OCI-LY1 (cell line): ENCODE data around the gene TSPAN8.
"Not testable (repeated sequence)": the region's sequence is repeated elsewhere in the genome, so short reads cannot be mapped to it uniquely, and the experiment has no call there.

Source experiments
- H2AFZ ChIP-seq: fragments of 200-600 bp; sonication (generic), shearing (Covaris generic); 2 replicates; pipeline ENCODE4 v1.6.0; 2014; ENCODE audit warnings: antibody characterized with exemption, mild to moderate bottlenecking, low read length
- H3F3A ChIP-seq: fragments of 200-600 bp; sonication (generic), shearing (Covaris generic); 2 replicates; pipeline ENCODE4 v1.6.0; 2014; ENCODE audit warnings: mild to moderate bottlenecking, antibody characterized with exemption, low read length, moderate library complexity; ENCODE audit not compliant: insufficient read depth
- H3K27ac ChIP-seq: fragments of 200-600 bp; sonication (generic); 2 replicates; pipeline ENCODE4 v1.5.1; 2014; ENCODE audit warnings: low read length, mixed run types, mild to moderate bottlenecking, low read depth; ENCODE audit not compliant: poor library complexity, severe bottlenecking
- H3K27me3 ChIP-seq: fragments of 200-600 bp; sonication (generic); 2 replicates; pipeline ENCODE4 v1.6.0; 2014; ENCODE audit warnings: antibody characterized with exemption, mild to moderate bottlenecking, low read length, moderate library complexity; ENCODE audit not compliant: insufficient read depth
- H3K36me3 ChIP-seq: fragments of 200-600 bp; sonication (generic); 2 replicates; pipeline ENCODE4 v1.6.1; 2014; ENCODE audit warnings: mild to moderate bottlenecking, antibody characterized with exemption, low read length, moderate library complexity, mixed read lengths; ENCODE audit not compliant: insufficient read depth
- H3K4me1 ChIP-seq: fragments of 200-600 bp; sonication (generic); 2 replicates; pipeline ENCODE4 v1.5.1; 2014; ENCODE audit warnings: mild to moderate bottlenecking, low read length, moderate library complexity; ENCODE audit not compliant: insufficient read depth, severe bottlenecking
- H3K4me2 ChIP-seq: fragments of 200-600 bp; sonication (generic), shearing (Covaris generic); 2 replicates; pipeline ENCODE4 v1.6.1; 2014; ENCODE audit warnings: low read length
- H3K4me3 ChIP-seq: fragments of 200-600 bp; sonication (generic); 2 replicates; pipeline ENCODE4 v1.5.1; 2014; ENCODE audit warnings: low read length, low read depth, mild to moderate bottlenecking, mixed read lengths; ENCODE audit not compliant: poor library complexity, severe bottlenecking
- H3K79me2 ChIP-seq: fragments of 200-600 bp; shearing (Covaris generic); 2 replicates; pipeline ENCODE4 v1.6.1; 2016; ENCODE audit warnings: mixed run types, low read length, mixed read lengths; ENCODE audit not compliant: insufficient read depth
- H3K9ac ChIP-seq: fragments of 200-600 bp; sonication (generic), shearing (Covaris generic); 2 replicates; pipeline ENCODE4 v1.6.1; 2014; ENCODE audit warnings: mild to moderate bottlenecking, low read length, mixed read lengths
- H3K9me2 ChIP-seq: fragments of 200-600 bp; sonication (generic), shearing (Covaris generic); 2 replicates; pipeline ENCODE4 v1.6.1; 2014; ENCODE audit warnings: low read depth, mild to moderate bottlenecking, low read length, mixed read lengths
- H3K9me3 ChIP-seq: fragments of 200-600 bp; shearing (Covaris generic); 2 replicates; pipeline ENCODE4 v1.6.1; 2014; ENCODE audit warnings: low read length, mixed read lengths
- H4K20me1 ChIP-seq: fragments of 200-600 bp; sonication (generic), shearing (Covaris generic); 2 replicates; pipeline ENCODE4 v1.6.0; 2016; ENCODE audit warnings: mild to moderate bottlenecking, low read length; ENCODE audit not compliant: insufficient read depth
- EZH2 ChIP-seq: fragments of 200-600 bp; sonication (generic), shearing (Covaris generic); IDR thresholded peaks from 2 replicates; pipeline ENCODE4 v1.8.0; 2017; ENCODE audit warnings: borderline replicate concordance, mixed run types, mild to moderate bottlenecking, antibody characterized with exemption, low read length, moderate library complexity, mixed read lengths
- TF ChIP-seq, protein P1 (sequence below): fragments of 200-600 bp; sonication (generic), shearing (Covaris generic); IDR thresholded peaks from 2 replicates; pipeline ENCODE4 v1.5.1; 2017; ENCODE audit warnings: mild to moderate bottlenecking, antibody characterized with exemption, low read length, moderate library complexity, mixed read lengths

TSPAN8 gene

DNA sequence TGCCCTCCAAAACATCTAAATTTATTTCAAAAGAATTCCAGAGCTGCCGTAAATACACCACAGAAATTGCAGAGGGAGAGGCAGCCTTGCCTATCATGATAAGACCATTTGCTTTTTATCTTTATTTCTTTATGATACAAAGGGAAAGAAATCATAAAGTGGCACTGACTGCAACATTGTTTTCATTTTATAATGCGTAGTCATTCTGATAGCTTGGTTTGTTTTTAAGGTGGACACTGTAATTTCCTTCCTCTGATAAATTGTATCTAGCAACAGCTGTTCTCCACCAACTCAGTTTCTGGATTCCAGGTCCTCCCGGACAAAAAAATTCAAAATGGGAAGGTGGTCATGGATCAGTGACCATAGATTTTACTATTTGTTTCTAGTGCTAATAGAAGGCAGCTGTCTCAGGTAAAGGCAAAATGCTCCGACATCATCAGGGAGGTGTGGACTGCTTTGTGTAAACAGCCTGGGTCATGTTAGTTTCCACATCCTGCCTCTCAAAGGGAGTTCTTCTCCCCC, 623 bp upstream of the TSPAN8 start:
- no peak for TF ChIP-seq EZH2
- TF ChIP-seq, protein P1, sequence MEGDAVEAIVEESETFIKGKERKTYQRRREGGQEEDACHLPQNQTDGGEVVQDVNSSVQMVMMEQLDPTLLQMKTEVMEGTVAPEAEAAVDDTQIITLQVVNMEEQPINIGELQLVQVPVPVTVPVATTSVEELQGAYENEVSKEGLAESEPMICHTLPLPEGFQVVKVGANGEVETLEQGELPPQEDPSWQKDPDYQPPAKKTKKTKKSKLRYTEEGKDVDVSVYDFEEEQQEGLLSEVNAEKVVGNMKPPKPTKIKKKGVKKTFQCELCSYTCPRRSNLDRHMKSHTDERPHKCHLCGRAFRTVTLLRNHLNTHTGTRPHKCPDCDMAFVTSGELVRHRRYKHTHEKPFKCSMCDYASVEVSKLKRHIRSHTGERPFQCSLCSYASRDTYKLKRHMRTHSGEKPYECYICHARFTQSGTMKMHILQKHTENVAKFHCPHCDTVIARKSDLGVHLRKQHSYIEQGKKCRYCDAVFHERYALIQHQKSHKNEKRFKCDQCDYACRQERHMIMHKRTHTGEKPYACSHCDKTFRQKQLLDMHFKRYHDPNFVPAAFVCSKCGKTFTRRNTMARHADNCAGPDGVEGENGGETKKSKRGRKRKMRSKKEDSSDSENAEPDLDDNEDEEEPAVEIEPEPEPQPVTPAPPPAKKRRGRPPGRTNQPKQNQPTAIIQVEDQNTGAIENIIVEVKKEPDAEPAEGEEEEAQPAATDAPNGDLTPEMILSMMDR, result no peak
- Histone ChIP-seq H3K9me3 (no peaks in the 10 kb centered on the region), H4K20me1 (no peaks in the 10 kb centered on the region), H2AFZ (no peak overlapping the region), H3K9me2 (no peaks in the 10 kb centered on the region), H3F3A (no peaks in the 10 kb centered on the region), H3K27ac (no peak overlapping the region), H3K36me3 (no peaks in the 10 kb centered on the region), H3K4me3 (no peak overlapping the region), H3K4me2 (no peak overlapping the region), H3K79me2 (no peaks in the 10 kb centered on the region), H3K4me1 (no peaks in the 10 kb centered on the region), H3K9ac (no peak overlapping the region), H3K27me3 (no peaks in the 10 kb centered on the region)

DNA sequence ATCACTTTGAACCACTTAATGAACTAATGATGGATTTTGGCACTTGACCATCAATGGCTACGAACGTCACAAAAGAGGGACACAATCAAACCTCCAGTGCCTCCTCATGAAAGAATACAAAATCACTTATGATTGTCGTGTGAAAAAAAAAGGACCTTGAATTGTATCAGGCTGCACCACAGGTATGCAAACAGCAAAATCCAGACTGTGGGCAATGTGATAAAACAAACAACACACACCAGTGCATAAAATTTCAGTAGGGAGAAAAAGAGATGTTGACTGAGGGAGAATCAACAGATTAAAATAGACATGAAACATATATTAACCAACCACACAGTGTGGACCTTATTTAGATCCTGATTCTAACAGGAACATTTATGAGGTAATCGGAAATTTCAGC, 2.6 kb downstream of the TSPAN8 start:
- Histone ChIP-seq H3K9ac (no peak overlapping the region), H3K9me3 (no peaks in the 10 kb centered on the region), H3K9me2 (no peaks in the 10 kb centered on the region), H3K4me3 (no peak overlapping the region), H3K4me1 (no peaks in the 10 kb centered on the region), H3K27me3 (no peaks in the 10 kb centered on the region), H3K27ac (no peak overlapping the region), H2AFZ (no peak overlapping the region), H3F3A (no peaks in the 10 kb centered on the region), H4K20me1 (no peaks in the 10 kb centered on the region), H3K79me2 (no peaks in the 10 kb centered on the region), H3K36me3 (no peaks in the 10 kb centered on the region), H3K4me2 (no peak overlapping the region)
- TF ChIP-seq, protein P1, result no peak
- TF ChIP-seq EZH2, result no peak

DNA sequence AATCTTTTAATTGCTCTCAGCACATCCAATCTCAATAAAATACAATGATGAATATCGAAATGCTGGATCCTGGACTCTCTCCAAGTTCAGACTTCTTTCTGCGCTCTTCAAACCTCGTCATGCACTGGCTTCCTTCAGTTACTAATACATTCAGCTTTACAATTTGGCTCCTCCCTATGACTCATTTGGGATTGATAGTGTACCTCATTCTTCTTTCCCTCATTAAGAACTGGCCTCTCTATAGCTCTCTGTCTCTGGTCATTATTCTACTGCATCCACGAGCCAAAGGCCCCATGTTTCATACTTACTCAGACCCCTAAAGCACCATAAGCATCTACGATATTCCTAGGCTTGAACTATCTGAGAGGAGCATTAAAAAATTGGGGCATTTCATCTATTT, 4.9 kb downstream of the TSPAN8 start:
- Histone ChIP-seq H3K36me3 (no peaks in the 10 kb centered on the region), H3K27ac (no peak overlapping the region), H2AFZ (no peak overlapping the region), H3K9ac (no peak overlapping the region), H3K9me2 (no peaks in the 10 kb centered on the region), H3K9me3 (no peaks in the 10 kb centered on the region), H3F3A (no peaks in the 10 kb centered on the region), H3K4me3 (no peak overlapping the region), H3K4me1 (no peaks in the 10 kb centered on the region), H3K27me3 (no peaks in the 10 kb centered on the region), H3K4me2 (no peak overlapping the region), H3K79me2 (no peaks in the 10 kb centered on the region), H4K20me1 (no peaks in the 10 kb centered on the region)
- TF ChIP-seq EZH2, result no peak
- TF ChIP-seq, protein P1, result no peak

DNA sequence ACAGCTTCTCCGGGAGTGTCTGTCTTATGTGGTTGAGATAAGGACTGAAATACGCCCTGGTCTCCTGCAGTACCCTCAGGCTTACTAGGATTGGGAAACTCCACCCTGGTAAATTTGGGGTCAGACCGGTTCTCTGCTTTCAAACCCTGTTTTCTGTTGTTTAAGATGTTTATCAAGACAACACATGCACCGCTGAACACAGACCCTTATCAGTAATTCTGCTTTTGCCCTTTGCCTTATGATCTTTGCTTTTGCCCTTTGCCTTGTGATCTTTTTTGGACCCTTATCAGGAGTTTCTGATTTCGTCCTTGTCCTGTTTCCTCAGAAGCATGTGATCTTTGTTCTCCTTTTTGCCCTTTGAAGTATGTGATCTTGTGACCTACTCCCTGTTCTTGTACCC, 7.8 kb downstream of the TSPAN8 start:
- H3K4me3 ChIP-seq, H3K9me2 ChIP-seq, H3K9me3 ChIP-seq, H3K4me1 ChIP-seq, H3K36me3 ChIP-seq, H3K27me3 ChIP-seq, H3K4me2 ChIP-seq, H2AFZ ChIP-seq, H3K27ac ChIP-seq, H4K20me1 ChIP-seq, H3K9ac ChIP-seq, H3F3A ChIP-seq, H3K79me2 ChIP-seq: not testable (repeated sequence)
